ENCODE data around the gene COL6A3. TPM values are rescaled to one million over a fixed set of nuclear protein-coding genes. Genes with fewer than 3 reads are reported as not detected.

The COL6A3 gene
- total RNA-seq, 4 donors from 2014 or later = 68.1 to 261 (median 75.6) TPM

DNA sequence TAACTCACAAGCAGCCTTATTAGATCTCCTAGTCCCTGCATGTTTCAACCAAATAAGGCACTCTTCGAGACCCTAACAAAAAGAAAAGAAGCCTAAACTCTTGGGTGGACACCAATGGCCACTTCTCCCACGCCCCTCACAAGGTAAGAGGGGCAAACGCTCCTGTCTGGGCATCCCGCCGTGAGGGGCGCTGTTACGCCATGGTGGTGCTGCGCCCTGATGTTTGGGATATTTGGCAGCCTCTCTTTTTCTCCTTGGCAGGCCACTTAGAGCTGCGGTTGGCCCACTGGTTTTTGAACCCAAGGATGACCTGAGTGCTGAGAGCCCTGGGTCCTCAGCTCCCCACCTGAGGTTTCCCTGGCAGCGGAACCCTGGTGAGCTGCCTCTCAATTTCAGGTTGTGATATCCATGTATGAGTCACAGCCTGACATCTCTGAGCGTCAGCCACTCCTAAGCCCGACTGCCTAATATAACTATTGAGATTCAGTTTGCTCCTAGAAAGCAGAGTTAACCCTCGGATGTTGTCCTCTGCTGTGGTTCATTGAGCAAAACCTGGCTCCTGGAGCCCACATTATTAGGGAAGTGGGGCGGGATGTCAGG is 103.3 kb downstream of the COL6A3 start:
- intact Hi-C loops (cut with DNase I; ENCODE audit: low total_unique reads) = no loop called here
- TF ChIP-seq POLR2A (IDR thresholded peaks at IDR 0.05) (no peak), EP300 (IDR thresholded peaks at IDR 0.05; ENCODE audit: low read depth) (no peak), POLR2AphosphoS5 (IDR thresholded peaks at IDR 0.05) (peak in 1 of 3 donors; percentile 33)
- TF ChIP-seq, protein P1, sequence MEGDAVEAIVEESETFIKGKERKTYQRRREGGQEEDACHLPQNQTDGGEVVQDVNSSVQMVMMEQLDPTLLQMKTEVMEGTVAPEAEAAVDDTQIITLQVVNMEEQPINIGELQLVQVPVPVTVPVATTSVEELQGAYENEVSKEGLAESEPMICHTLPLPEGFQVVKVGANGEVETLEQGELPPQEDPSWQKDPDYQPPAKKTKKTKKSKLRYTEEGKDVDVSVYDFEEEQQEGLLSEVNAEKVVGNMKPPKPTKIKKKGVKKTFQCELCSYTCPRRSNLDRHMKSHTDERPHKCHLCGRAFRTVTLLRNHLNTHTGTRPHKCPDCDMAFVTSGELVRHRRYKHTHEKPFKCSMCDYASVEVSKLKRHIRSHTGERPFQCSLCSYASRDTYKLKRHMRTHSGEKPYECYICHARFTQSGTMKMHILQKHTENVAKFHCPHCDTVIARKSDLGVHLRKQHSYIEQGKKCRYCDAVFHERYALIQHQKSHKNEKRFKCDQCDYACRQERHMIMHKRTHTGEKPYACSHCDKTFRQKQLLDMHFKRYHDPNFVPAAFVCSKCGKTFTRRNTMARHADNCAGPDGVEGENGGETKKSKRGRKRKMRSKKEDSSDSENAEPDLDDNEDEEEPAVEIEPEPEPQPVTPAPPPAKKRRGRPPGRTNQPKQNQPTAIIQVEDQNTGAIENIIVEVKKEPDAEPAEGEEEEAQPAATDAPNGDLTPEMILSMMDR (IDR thresholded peaks at IDR 0.05) = peak in 1 of 5 experiments; percentile 10
- 87 to 100% methylated on average over 1 to 14 of the region's 14 CpGs for WGBS, 2 donors (ENCODE audit: low coverage in 1 of 2)
- Histone ChIP-seq H3K27ac (peak overlapping the region; percentile 86 to 92 (median 90)), H3K27me3 (no peaks in the 10 kb centered on the region), H3K4me1 (peaks cover 0 to 47% (median 21%) of the 10 kb centered on the region in 4 donors), H3K36me3 (no peaks in the 10 kb centered on the region), H3K4me3 (no peak overlapping the region), H3K9me3 (no peaks in the 10 kb centered on the region)
- in situ Hi-C loops (cut with MboI; ENCODE audit: low pct_ligation_motif_present in 1 of 4, low pct_unique_long_range_greater_than_20kb in 1 of 4, low sequenced_read_pairs in 3 of 4) = no loop called here
- DNase-seq = no peak

DNA sequence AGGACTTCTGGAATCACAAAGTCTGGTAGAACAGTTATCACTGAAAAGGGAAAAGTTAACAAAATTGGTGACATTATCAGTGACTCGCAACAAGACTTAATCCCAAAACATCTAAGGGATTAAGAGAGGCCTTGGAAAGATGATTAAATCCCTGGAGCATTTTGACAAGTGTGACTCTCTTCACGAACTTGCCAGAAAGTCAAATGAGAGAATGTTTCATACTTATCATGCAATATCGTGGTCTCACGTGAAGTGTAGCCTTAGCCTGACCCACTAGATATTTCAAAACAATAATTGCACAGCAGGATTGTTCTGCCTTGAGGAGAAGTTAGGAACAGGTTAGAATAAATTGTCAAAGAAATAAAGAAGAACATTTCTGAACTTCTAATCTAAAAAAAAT is 104.5 kb downstream of the COL6A3 start:
- H3K9me3 ChIP-seq = no peaks in the 10 kb centered on the region
- intact Hi-C loops (cut with DNase I; ENCODE audit: low total_unique reads) (no loop called here), in situ Hi-C loops (cut with MboI; ENCODE audit: low pct_ligation_motif_present in 1 of 4, low pct_unique_long_range_greater_than_20kb in 1 of 4, low sequenced_read_pairs in 3 of 4) (no loop called here)
- TF ChIP-seq POLR2AphosphoS5 (IDR thresholded peaks at IDR 0.05) (no peak), POLR2A (IDR thresholded peaks at IDR 0.05) (no peak), EP300 (IDR thresholded peaks at IDR 0.05; ENCODE audit: low read depth) (no peak)
- TF ChIP-seq, protein P1 (IDR thresholded peaks at IDR 0.05) = no peak
- H3K4me1 ChIP-seq = peaks cover 0 to 35% (median 13%) of the 10 kb centered on the region in 4 donors
- peak overlapping the region; percentile 86 to 92 (median 90) for H3K27ac ChIP-seq
- no peak for DNase-seq
- no peaks in the 10 kb centered on the region for H3K36me3 ChIP-seq
- 45 to 58% methylated on average over 4 of the region's 4 CpGs for WGBS, 2 donors (ENCODE audit: low coverage in 1 of 2)
- no peaks in the 10 kb centered on the region for H3K27me3 ChIP-seq
- no peak overlapping the region for H3K4me3 ChIP-seq

DNA sequence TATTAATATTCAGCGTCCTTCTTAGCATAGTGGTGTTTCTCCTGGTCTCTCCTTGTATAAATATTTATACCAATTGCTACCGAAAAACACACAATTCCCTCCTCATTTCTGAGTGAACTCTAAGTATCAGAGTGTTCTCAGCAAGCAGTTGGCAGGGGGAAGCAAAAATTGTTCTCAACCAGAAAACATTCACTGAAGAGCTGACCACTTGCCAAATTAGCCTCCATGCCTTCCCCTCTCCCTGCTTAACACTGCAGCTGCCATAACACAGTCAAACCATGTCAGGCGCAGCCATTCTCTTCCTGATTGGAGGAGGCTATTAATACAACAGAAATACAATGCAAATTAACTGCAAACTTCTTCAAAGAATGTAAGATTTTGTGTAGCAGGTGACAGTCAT is 105.0 kb downstream of the COL6A3 start:
- no peak for DNase-seq
- intact Hi-C loops (cut with DNase I; ENCODE audit: low total_unique reads) = no loop called here
- no peak overlapping the region for H3K4me3 ChIP-seq
- peak in 1 of 3 donors; percentile 18 for TF ChIP-seq POLR2AphosphoS5 (IDR thresholded peaks at IDR 0.05)
- no peak for TF ChIP-seq EP300 (IDR thresholded peaks at IDR 0.05; ENCODE audit: low read depth)
- 71 to 73% methylated on average over 2 to 3 of the region's 3 CpGs for WGBS, 2 donors (ENCODE audit: low coverage in 1 of 2)
- in situ Hi-C loops (cut with MboI; ENCODE audit: low pct_ligation_motif_present in 1 of 4, low pct_unique_long_range_greater_than_20kb in 1 of 4, low sequenced_read_pairs in 3 of 4) = no loop called here
- H3K9me3 ChIP-seq = no peaks in the 10 kb centered on the region
- H3K36me3 ChIP-seq = no peaks in the 10 kb centered on the region
- H3K4me1 ChIP-seq = peaks cover 0 to 33% (median 12%) of the 10 kb centered on the region in 4 donors
- peak overlapping the region; percentile 86 to 92 (median 90) for H3K27ac ChIP-seq
- no peaks in the 10 kb centered on the region for H3K27me3 ChIP-seq

DNA sequence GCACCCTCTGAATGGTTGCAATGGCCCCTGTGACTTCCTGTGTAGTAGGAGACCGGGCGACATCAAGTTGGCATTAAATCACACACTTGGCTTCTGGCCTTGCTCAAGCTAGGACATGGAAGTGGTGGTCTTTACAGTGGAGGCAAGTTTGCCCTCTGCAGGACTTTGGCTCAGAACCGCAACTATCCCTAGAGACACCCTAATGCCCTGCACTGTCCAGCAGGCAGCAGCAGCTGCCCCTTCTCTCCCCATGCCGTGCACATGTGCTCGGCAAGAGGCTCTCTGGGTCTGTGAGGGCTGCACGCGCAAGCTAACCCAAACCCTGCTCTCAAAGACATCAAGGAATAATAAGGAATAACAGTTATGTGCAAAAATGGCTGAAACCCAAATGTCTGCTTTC is 106.5 kb downstream of the COL6A3 start:
- Histone ChIP-seq H3K27me3 (no peaks in the 10 kb centered on the region), H3K9me3 (no peaks in the 10 kb centered on the region), H3K36me3 (no peaks in the 10 kb centered on the region), H3K4me1 (peaks cover 0 to 33% (median 10%) of the 10 kb centered on the region in 4 donors), H3K27ac (peak overlapping the region; percentile 3 to 36 (median 17)), H3K4me3 (no peak overlapping the region)
- in situ Hi-C loops (cut with MboI; ENCODE audit: low pct_ligation_motif_present in 1 of 4, low pct_unique_long_range_greater_than_20kb in 1 of 4, low sequenced_read_pairs in 3 of 4) (no loop called here), intact Hi-C loops (cut with DNase I; ENCODE audit: low total_unique reads) (no loop called here)
- 80% methylated on average over 7 of the region's 7 CpGs; no CpG with 5 or more reads in 1 of the 2 donors for WGBS, 2 donors (ENCODE audit: low coverage in 1 of 2)
- no peak for DNase-seq
- TF ChIP-seq, protein P1 (IDR thresholded peaks at IDR 0.05) = no peak
- TF ChIP-seq EP300 (IDR thresholded peaks at IDR 0.05; ENCODE audit: low read depth) (no peak), POLR2A (IDR thresholded peaks at IDR 0.05) (no peak), POLR2AphosphoS5 (IDR thresholded peaks at IDR 0.05) (no peak)
